HEK293 (cell line): Measurements from ENCODE around the gene RHEB.

Source experiments
- ZNF292 ChIP-seq: fragments of 450-650 bp; formaldehyde crosslinking; IDR thresholded peaks from 2 replicates; pipeline ENCODE4 v1.5.1; 2016; ENCODE audit warnings: low read depth, missing biosample characterization, missing genetic modification characterization, borderline replicate concordance
- TF ChIP-seq, protein P1 (sequence below): fragments of 450-650 bp; IDR thresholded peaks from 2 replicates; pipeline ENCODE4 v1.5.1; 2018; ENCODE audit warnings: missing biosample characterization, mild to moderate bottlenecking, missing genetic modification characterization
- TF ChIP-seq, protein P2 (sequence below): fragments of 450-650 bp; formaldehyde crosslinking; IDR thresholded peaks from 2 replicates; pipeline ENCODE4 v1.5.1; 2016; ENCODE audit warnings: missing biosample characterization, missing genetic modification characterization, low read depth

DNA sequence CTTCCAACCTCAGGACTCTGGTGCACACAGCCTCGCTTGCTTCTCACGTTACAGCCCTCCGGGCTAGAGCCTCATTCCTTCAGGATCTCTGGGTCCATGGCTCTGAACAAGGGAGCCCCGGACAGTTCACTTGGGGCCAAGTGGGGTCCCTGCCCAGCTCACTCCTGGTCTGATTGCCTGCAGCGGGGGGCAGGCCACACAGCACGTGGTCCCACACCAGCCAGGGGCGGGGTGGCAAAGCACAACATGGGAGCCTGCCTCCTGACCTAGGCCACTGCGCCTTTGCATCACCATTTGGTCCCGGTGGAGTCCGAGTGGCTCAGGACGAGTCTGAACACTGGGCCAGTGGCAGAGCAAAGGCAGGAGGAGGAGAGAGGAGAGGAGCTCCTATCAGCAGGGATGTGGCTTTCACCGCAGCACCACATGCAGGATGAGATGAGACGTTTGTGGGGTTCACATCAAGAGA is 66.3 kb downstream of the RHEB start:
- no peak for TF ChIP-seq ZNF292 (tag by site-specific recombination)
- TF ChIP-seq, protein P1, sequence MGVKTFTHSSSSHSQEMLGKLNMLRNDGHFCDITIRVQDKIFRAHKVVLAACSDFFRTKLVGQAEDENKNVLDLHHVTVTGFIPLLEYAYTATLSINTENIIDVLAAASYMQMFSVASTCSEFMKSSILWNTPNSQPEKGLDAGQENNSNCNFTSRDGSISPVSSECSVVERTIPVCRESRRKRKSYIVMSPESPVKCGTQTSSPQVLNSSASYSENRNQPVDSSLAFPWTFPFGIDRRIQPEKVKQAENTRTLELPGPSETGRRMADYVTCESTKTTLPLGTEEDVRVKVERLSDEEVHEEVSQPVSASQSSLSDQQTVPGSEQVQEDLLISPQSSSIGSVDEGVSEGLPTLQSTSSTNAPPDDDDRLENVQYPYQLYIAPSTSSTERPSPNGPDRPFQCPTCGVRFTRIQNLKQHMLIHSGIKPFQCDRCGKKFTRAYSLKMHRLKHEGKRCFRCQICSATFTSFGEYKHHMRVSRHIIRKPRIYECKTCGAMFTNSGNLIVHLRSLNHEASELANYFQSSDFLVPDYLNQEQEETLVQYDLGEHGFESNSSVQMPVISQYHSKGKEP (tag by site-specific recombination) = no peak
- TF ChIP-seq, protein P2, sequence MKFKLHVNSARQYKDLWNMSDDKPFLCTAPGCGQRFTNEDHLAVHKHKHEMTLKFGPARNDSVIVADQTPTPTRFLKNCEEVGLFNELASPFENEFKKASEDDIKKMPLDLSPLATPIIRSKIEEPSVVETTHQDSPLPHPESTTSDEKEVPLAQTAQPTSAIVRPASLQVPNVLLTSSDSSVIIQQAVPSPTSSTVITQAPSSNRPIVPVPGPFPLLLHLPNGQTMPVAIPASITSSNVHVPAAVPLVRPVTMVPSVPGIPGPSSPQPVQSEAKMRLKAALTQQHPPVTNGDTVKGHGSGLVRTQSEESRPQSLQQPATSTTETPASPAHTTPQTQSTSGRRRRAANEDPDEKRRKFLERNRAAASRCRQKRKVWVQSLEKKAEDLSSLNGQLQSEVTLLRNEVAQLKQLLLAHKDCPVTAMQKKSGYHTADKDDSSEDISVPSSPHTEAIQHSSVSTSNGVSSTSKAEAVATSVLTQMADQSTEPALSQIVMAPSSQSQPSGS = no peak
